ENCODE results near the gene PPIE. TPM values are rescaled to one million over a fixed set of nuclear protein-coding genes. Genes with fewer than 3 reads are reported as not detected.
"Not testable (repeated sequence)": the region's sequence is repeated elsewhere in the genome, so short reads cannot be mapped to it uniquely, and the experiment has no call there.

Gene PPIE
- total and polyA plus RNA-seq, 4 experiments from 2014 or later: 67.7 to 162 (median 73.3) TPM

DNA sequence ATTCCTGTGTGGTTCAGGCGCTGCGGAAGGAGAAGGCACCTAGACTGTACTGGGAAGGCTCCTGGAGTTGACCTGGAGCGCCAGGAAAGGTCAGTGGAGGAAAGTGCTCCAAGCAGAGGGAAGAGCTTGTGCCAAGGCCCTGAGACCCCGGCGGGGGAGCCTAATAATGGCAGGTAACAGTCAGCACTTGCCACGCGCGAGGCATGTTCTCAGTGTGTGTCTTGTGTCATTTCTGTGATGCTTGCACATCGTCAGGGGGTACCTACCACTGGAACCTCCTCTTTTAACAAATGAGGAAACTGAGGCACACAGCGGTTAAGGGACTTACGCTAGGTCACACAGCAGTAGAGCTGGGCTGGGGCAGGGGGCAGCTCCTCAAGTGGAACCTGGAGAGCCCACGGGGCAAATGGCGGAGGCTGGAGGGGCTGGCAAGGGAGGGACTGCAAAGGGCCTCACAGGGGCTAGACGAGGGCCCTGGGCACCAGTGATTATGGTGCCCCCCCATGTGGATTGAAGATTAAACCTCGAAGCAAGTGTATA lies 51.0 kb downstream of the PPIE start:
- no peaks in the 10 kb centered on the region for H3K36me3 ChIP-seq (ENCODE audit: insufficient read depth, low read length)
- Mint-ChIP-seq H3K27ac (peak overlapping the region in 5 of 7 donors; percentile 27 to 90 (median 47)), H3K36me3 (no peaks in the 10 kb centered on the region), H3K4me3 (peak overlapping the region; percentile 72 to 85 (median 80)), H3K4me1 (peaks cover 7 to 30% (median 15%) of the 10 kb centered on the region in 4 donors), H3K9me3 (no peaks in the 10 kb centered on the region), H3K27me3 (peaks cover 1 to 4% of the 10 kb centered on the region in 2 donors)
- peak overlapping the region in 1 of 2 donors; percentile 59 for H3K4me3 ChIP-seq (ENCODE audit: low read length in 2 of 2)
- intact Hi-C loops (cut with micrococcal nuclease): no loop called here
- no peaks in the 10 kb centered on the region for H3K9me3 ChIP-seq (ENCODE audit: control insufficient read depth in 1 of 2, low read length in 2 of 2)
- H3K27me3 ChIP-seq (ENCODE audit: insufficient read depth, low read length): no peaks in the 10 kb centered on the region
- H3K4me1 ChIP-seq (ENCODE audit: insufficient read depth, low read length): peaks cover 7% of the 10 kb centered on the region
- ChIA-PET CTCF (ENCODE audit: partially characterized antibody) (interaction anchor here (1.2 to 1.7 kb wide), 2 partner anchors 9 to 10 kb away, joined by 5 to 11 read pairs; no protein-coding TSS in a partner anchor), POLR2A (ENCODE audit: partially characterized antibody) (interaction anchor here (0.8 to 5.0 kb wide), 2 partner anchors 9 to 51 kb away, joined by 3 to 56 read pairs; partner anchors contain the start of gene PPIE)
- H3K27ac ChIP-seq (ENCODE audit: low read depth, low read length): no peak overlapping the region
- DNase-seq: no peak

DNA sequence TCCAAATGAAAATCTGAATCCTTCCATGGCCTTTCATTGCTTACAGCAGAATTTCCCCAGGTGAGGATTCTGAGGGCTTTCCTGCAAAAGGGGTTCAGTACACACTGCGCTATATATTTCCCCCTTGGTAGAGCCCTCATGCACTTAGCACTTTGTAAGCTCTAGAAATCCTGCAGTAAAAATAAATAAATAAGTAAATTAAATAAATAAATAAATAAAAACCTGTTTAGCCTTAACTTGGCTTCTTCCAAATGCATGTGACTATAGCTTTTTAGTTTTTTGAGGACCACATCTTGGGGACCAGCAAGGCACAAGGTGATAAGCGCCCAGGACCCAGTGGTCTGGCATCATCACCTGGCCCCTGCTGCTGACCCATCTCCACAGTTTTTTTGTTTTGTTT lies 53.2 kb downstream of the PPIE start:
- H3K27me3 Mint-ChIP-seq: peaks cover 2 to 5% of the 10 kb centered on the region in 2 donors
- Histone ChIP-seq H3K4me1 (ENCODE audit: insufficient read depth, low read length) (peaks cover 7% of the 10 kb centered on the region), H3K36me3 (ENCODE audit: insufficient read depth, low read length) (no peaks in the 10 kb centered on the region), H3K27ac (ENCODE audit: low read depth, low read length) (no peak overlapping the region), H3K4me3 (ENCODE audit: low read length in 2 of 2) (no peak overlapping the region), H3K27me3 (ENCODE audit: insufficient read depth, low read length) (no peaks in the 10 kb centered on the region), H3K9me3 (ENCODE audit: control insufficient read depth in 1 of 2, low read length in 2 of 2) (no peaks in the 10 kb centered on the region)
- CTCF ChIA-PET (ENCODE audit: partially characterized antibody): no interaction called here
- no peak for DNase-seq
- H3K9me3 Mint-ChIP-seq: no peaks in the 10 kb centered on the region
- peaks cover 7 to 30% (median 15%) of the 10 kb centered on the region in 4 donors for H3K4me1 Mint-ChIP-seq
- H3K36me3 Mint-ChIP-seq: no peaks in the 10 kb centered on the region
- no peak overlapping the region for H3K4me3 Mint-ChIP-seq
- POLR2A ChIA-PET (ENCODE audit: partially characterized antibody): no interaction called here
- intact Hi-C loops (cut with micrococcal nuclease): no loop called here
- H3K27ac Mint-ChIP-seq: no peak overlapping the region

DNA sequence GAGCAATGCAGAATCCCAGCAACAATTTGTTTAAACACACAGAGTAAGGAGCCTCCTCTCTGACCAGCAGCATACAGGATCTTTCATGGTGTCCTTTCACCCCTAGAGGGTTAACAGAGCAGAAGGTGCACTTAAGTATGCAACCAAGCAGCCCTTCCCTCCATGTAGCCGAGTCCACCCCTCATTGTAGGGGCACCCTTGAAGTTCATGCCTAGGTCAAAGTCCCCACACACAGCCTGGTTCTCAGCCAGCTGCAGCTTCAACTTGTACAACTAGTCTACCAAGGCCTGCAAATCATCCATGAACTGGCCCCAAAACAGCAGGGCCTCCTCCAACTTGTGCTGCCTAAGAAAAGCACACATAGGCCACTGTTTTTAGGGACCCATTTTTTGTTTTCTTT lies 57.0 kb downstream of the PPIE start:
- Mint-ChIP-seq H3K36me3 (no peaks in the 10 kb centered on the region), H3K27me3 (peaks cover 1 to 2% of the 10 kb centered on the region in 2 donors), H3K4me3 (no peak overlapping the region), H3K27ac (no peak overlapping the region), H3K4me1 (peaks cover 12 to 30% (median 19%) of the 10 kb centered on the region in 4 donors), H3K9me3 (no peaks in the 10 kb centered on the region)
- H3K4me1 ChIP-seq (ENCODE audit: insufficient read depth, low read length): peaks cover 8% of the 10 kb centered on the region
- intact Hi-C loops (cut with micrococcal nuclease): no loop called here
- H3K9me3 ChIP-seq (ENCODE audit: control insufficient read depth in 1 of 2, low read length in 2 of 2): no peaks in the 10 kb centered on the region
- DNase-seq: no peak
- H3K36me3 ChIP-seq (ENCODE audit: insufficient read depth, low read length): no peaks in the 10 kb centered on the region
- ChIA-PET CTCF (ENCODE audit: partially characterized antibody) (no interaction called here), POLR2A (ENCODE audit: partially characterized antibody) (no interaction called here)
- no peak overlapping the region for H3K27ac ChIP-seq (ENCODE audit: low read depth, low read length)
- H3K27me3 ChIP-seq (ENCODE audit: insufficient read depth, low read length): no peaks in the 10 kb centered on the region
- H3K4me3 ChIP-seq (ENCODE audit: low read length in 2 of 2): no peak overlapping the region

DNA sequence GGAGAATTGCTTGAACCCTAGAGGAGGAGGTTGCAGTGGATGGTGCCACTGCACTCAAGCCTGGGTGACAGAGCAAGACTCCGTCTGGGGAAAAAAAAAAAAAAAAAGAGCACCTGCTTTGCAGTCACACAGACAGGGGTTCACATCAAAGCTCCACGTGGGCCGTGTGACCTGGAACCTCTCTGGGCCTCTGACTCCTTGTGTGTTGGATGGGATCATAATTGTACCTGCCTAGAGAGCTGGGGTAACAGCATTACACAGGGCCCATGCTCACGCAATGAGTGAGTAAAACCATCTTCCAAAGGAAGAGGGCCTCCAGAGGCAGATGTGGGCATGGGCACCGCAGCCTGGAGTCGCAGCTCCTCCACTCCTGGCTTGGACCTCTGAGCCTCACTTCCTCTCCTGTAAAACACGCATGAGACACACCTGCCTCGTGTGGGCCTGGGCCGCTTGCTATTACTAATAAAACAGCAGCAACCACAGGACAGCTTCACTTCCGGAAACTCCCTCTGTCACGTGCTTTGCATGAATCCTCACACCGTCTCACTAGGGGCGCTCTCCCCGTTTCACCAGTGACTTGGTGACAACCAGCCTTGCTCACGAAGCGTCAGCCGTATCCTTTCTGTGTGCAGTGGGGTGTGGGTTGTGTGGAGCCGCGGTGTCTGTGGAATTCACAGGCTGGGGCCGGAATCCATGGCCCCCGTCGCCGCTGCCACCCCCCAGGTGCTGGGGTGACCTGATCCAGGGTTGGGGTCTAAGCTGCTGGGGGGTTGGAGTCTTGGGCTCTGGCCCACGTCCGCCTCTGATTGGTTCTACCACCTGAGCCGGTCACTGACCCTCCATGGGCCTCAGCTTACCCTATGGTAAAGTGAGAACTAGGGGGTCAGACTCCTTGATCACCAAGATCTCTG lies 60.4 kb downstream of the PPIE start:
- ChIA-PET POLR2A (ENCODE audit: partially characterized antibody) (interaction anchor here (0.7 to 3.8 kb wide), 13 partner anchors 11 to 772 kb away, joined by 3 to 56 read pairs (median 4); partner anchors contain the start of genes BMP8B, CAP1, HPCAL4 and PABPC4), CTCF (ENCODE audit: partially characterized antibody) (interaction anchor here (0.6 to 4.0 kb wide), 20 partner anchors 10 to 701 kb away, joined by 3 to 39 read pairs (median 5); partner anchors contain the start of genes BMP8B, MYCL and PPIE)
- H3K27me3 ChIP-seq (ENCODE audit: insufficient read depth, low read length); H3K36me3 ChIP-seq (ENCODE audit: insufficient read depth, low read length); H3K4me1 ChIP-seq (ENCODE audit: insufficient read depth, low read length); H3K9me3 Mint-ChIP-seq; H3K36me3 Mint-ChIP-seq; H3K27me3 Mint-ChIP-seq; H3K9me3 ChIP-seq (ENCODE audit: control insufficient read depth in 1 of 2, low read length in 2 of 2): not testable (repeated sequence)
- Mint-ChIP-seq H3K27ac (peak overlapping the region; percentile 84 to 97 (median 95)), H3K4me1 (peaks cover 5 to 14% (median 10%) of the 10 kb centered on the region in 4 donors), H3K4me3 (peak overlapping the region; percentile 59 to 84 (median 78))
- H3K27ac ChIP-seq (ENCODE audit: low read depth, low read length): peak overlapping the region; percentile 57
- peak; percentile 84 to 96 (median 89) for DNase-seq
- peak overlapping the region in 1 of 2 donors; percentile 26 for H3K4me3 ChIP-seq (ENCODE audit: low read length in 2 of 2)
- intact Hi-C loops (cut with micrococcal nuclease): loop anchor here (2.0 kb wide), 1 partner anchor 60 kb away; the partner anchor contains the start of gene PPIE

DNA sequence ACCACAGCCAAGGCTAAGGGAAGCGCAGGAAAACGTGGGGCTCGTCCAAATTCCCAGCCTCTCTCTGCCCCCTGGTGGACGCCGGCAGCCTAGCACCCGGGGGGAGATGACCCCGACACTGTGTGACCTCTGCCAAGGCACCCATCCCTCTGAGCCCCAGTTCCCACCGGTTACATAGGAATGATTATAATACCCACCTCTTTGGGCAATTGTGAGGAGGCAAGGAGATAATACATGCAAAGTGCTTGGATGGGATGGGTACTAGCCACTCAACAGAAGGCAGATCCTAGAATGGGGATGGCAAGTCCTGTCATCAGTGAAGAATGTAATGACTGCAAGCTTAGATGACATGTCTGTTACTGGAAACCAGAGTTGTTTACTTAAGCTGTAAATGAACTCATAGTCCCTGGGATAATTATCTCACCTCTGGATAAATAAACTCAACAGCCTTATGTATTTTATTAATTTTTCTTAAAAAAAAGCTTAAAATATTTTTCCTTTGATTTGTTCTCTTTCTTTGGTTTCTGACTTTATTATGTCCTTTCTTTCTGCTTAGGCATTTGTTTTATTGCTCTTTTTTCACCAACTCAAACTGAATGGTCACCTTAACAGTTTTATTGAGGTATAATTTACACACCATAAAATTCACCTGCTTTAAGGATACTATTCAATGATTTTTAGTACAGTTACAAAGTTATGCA lies 61.2 kb downstream of the PPIE start:
- H3K4me3 ChIP-seq (ENCODE audit: low read length in 2 of 2): peak overlapping the region in 1 of 2 donors; percentile 26
- DNase-seq: peak; percentile 46 to 65 (median 60)
- peak overlapping the region; percentile 59 to 84 (median 78) for H3K4me3 Mint-ChIP-seq
- H3K9me3 ChIP-seq (ENCODE audit: control insufficient read depth in 1 of 2, low read length in 2 of 2): no peaks in the 10 kb centered on the region
- no peaks in the 10 kb centered on the region for H3K27me3 Mint-ChIP-seq
- H3K27ac ChIP-seq (ENCODE audit: low read depth, low read length): peak overlapping the region; percentile 57
- H3K36me3 ChIP-seq (ENCODE audit: insufficient read depth, low read length): no peaks in the 10 kb centered on the region
- peaks cover 2 to 9% of the 10 kb centered on the region in 2 donors for H3K36me3 Mint-ChIP-seq
- CTCF ChIA-PET (ENCODE audit: partially characterized antibody): interaction anchor here (0.6 to 4.0 kb wide), 19 partner anchors 9 to 701 kb away, joined by 3 to 39 read pairs (median 4); partner anchors contain the start of gene PPIE
- peak overlapping the region; percentile 8 to 97 (median 95) for H3K27ac Mint-ChIP-seq
- H3K9me3 Mint-ChIP-seq: peaks cover 0 to 3% (median 0%) of the 10 kb centered on the region in 8 donors
- POLR2A ChIA-PET (ENCODE audit: partially characterized antibody): interaction anchor here (1.2 to 3.8 kb wide), 8 partner anchors 10 to 516 kb away, joined by 3 to 56 read pairs (median 6); partner anchors contain the start of genes BMP8B, CAP1, PPIE and TRIT1
- peaks cover 5 to 14% (median 11%) of the 10 kb centered on the region in 4 donors for H3K4me1 Mint-ChIP-seq
- peaks cover 8% of the 10 kb centered on the region for H3K4me1 ChIP-seq (ENCODE audit: insufficient read depth, low read length)
- no peaks in the 10 kb centered on the region for H3K27me3 ChIP-seq (ENCODE audit: insufficient read depth, low read length)
- intact Hi-C loops (cut with micrococcal nuclease): loop anchor here (2.0 kb wide), 1 partner anchor 61 kb away; the partner anchor contains the start of gene PPIE

DNA sequence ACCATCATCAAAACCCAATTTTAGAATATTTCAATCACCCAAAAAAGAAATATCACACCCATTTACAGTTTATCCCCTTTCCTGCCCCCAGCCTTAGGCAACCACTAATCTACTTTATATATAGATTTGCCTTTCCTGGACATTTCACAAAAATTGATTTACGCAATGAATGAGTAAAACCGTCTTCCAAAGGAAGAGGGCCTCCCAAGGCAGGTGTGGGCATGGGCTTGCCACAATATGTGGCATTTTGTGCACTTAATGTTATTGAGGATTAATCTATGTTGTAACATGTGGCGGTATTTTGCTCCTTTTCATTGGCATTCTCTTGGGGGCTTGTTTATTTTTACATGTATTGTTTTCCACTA lies 61.8 kb downstream of the PPIE start:
- peaks cover 5 to 14% (median 11%) of the 10 kb centered on the region in 4 donors for H3K4me1 Mint-ChIP-seq
- no peak overlapping the region for H3K4me3 ChIP-seq (ENCODE audit: low read length in 2 of 2)
- H3K36me3 Mint-ChIP-seq: peaks cover 4 to 14% of the 10 kb centered on the region in 2 donors
- peak overlapping the region in 1 of 7 donors; percentile 30 for H3K27ac Mint-ChIP-seq
- H3K27ac ChIP-seq (ENCODE audit: low read depth, low read length): no peak overlapping the region
- POLR2A ChIA-PET (ENCODE audit: partially characterized antibody): interaction anchor here (1.2 to 3.8 kb wide), 5 partner anchors 9 to 516 kb away, joined by 3 to 56 read pairs (median 6); partner anchors contain the start of genes BMP8B, PPIE and TRIT1
- H3K4me3 Mint-ChIP-seq: peak overlapping the region in 2 of 8 donors; percentile 33 to 69
- peaks cover 8% of the 10 kb centered on the region for H3K4me1 ChIP-seq (ENCODE audit: insufficient read depth, low read length)
- no peaks in the 10 kb centered on the region for H3K36me3 ChIP-seq (ENCODE audit: insufficient read depth, low read length)
- intact Hi-C loops (cut with micrococcal nuclease): no loop called here
- CTCF ChIA-PET (ENCODE audit: partially characterized antibody): interaction anchor here (0.6 to 4.0 kb wide), 14 partner anchors 10 to 702 kb away, joined by 3 to 39 read pairs (median 4); partner anchors contain the start of gene PPIE
- H3K27me3 Mint-ChIP-seq: no peaks in the 10 kb centered on the region
- no peaks in the 10 kb centered on the region for H3K9me3 ChIP-seq (ENCODE audit: control insufficient read depth in 1 of 2, low read length in 2 of 2)
- no peak for DNase-seq
- peaks cover 0 to 7% (median 2%) of the 10 kb centered on the region in 8 donors for H3K9me3 Mint-ChIP-seq
- H3K27me3 ChIP-seq (ENCODE audit: insufficient read depth, low read length): no peaks in the 10 kb centered on the region

Measured in CD4-positive, alpha-beta memory T cell (primary cell).